ENCODE measurements around the gene MIPOL1.

Gene MIPOL1

GRCh38 chr14:37466003-37466622 is 268.4 kb downstream of the MIPOL1 start:
- Histone ChIP-seq H4K20me1 (ENCODE audit: low read depth, low read length) (no peaks in the 10 kb centered on the region), H3K79me2 (ENCODE audit: insufficient read depth, low read length) (no peaks in the 10 kb centered on the region), H3K27me3 (ENCODE audit: low read length) (no peaks in the 10 kb centered on the region), H3K9ac (ENCODE audit: low read length) (no peak overlapping the region), H3K4me2 (ENCODE audit: low read depth, low read length, poor library complexity, severe bottlenecking) (no peak overlapping the region), H3K27ac (ENCODE audit: low read depth, low read length) (no peak overlapping the region), H3K36me3 (ENCODE audit: low read length) (no peaks in the 10 kb centered on the region), H3F3A (ENCODE audit: insufficient read depth) (no peaks in the 10 kb centered on the region), H2AFZ (ENCODE audit: low read depth, low read length, severe bottlenecking) (no peak overlapping the region), H3K9me2 (replicated peaks; ENCODE audit: insufficient read depth, low read length) (no peaks in the 10 kb centered on the region; the same call in 1 of the 2 replicates), H3K4me3 (ENCODE audit: insufficient read depth, low read length, poor library complexity, severe bottlenecking) (no peak overlapping the region), H3K9me3 (ENCODE audit: insufficient read depth, low read length) (no peaks in the 10 kb centered on the region)
- TF ChIP-seq CTCF (IDR thresholded peaks at IDR 0.05; ENCODE audit: insufficient read depth, low read length, poor library complexity, severe bottlenecking) (no peak), EZH2phosphoT487 (conservative IDR thresholded peaks at IDR 0.05; ENCODE audit: low read length) (no peak)

GRCh38 chr14:37466623-37467088 is 268.9 kb downstream of the MIPOL1 start:
- Histone ChIP-seq H3F3A (ENCODE audit: insufficient read depth) (no peaks in the 10 kb centered on the region), H3K9me3 (ENCODE audit: insufficient read depth, low read length) (no peaks in the 10 kb centered on the region), H3K4me3 (ENCODE audit: insufficient read depth, low read length, poor library complexity, severe bottlenecking) (no peak overlapping the region), H4K20me1 (ENCODE audit: low read depth, low read length) (no peaks in the 10 kb centered on the region), H3K79me2 (ENCODE audit: insufficient read depth, low read length) (no peaks in the 10 kb centered on the region), H3K9ac (ENCODE audit: low read length) (no peak overlapping the region), H3K27ac (ENCODE audit: low read depth, low read length) (no peak overlapping the region), H3K4me2 (ENCODE audit: low read depth, low read length, poor library complexity, severe bottlenecking) (no peak overlapping the region), H3K36me3 (ENCODE audit: low read length) (no peaks in the 10 kb centered on the region), H3K9me2 (replicated peaks; ENCODE audit: insufficient read depth, low read length) (no peaks in the 10 kb centered on the region; the same call in 1 of the 2 replicates), H2AFZ (ENCODE audit: low read depth, low read length, severe bottlenecking) (no peak overlapping the region), H3K27me3 (ENCODE audit: low read length) (no peaks in the 10 kb centered on the region)
- TF ChIP-seq CTCF (IDR thresholded peaks at IDR 0.05; ENCODE audit: insufficient read depth, low read length, poor library complexity, severe bottlenecking): no peak
- TF ChIP-seq EZH2phosphoT487 (conservative IDR thresholded peaks at IDR 0.05; ENCODE audit: low read length): no peak

GRCh38 chr14:37469650-37470049 is 271.9 kb downstream of the MIPOL1 start:
- H3F3A ChIP-seq (ENCODE audit: insufficient read depth): no peaks in the 10 kb centered on the region
- H3K9me2 ChIP-seq (replicated peaks; ENCODE audit: insufficient read depth, low read length): no peaks in the 10 kb centered on the region; the same call in 1 of the 2 replicates
- no peak overlapping the region for H3K4me3 ChIP-seq (ENCODE audit: insufficient read depth, low read length, poor library complexity, severe bottlenecking)
- no peaks in the 10 kb centered on the region for H3K79me2 ChIP-seq (ENCODE audit: insufficient read depth, low read length)
- TF ChIP-seq CTCF (IDR thresholded peaks at IDR 0.05; ENCODE audit: insufficient read depth, low read length, poor library complexity, severe bottlenecking) (no peak), EZH2phosphoT487 (conservative IDR thresholded peaks at IDR 0.05; ENCODE audit: low read length) (no peak)
- no peaks in the 10 kb centered on the region for H3K27me3 ChIP-seq (ENCODE audit: low read length)
- H4K20me1 ChIP-seq (ENCODE audit: low read depth, low read length): no peaks in the 10 kb centered on the region
- no peak overlapping the region for H3K4me2 ChIP-seq (ENCODE audit: low read depth, low read length, poor library complexity, severe bottlenecking)
- H3K9me3 ChIP-seq (ENCODE audit: insufficient read depth, low read length): no peaks in the 10 kb centered on the region
- no peak overlapping the region for H3K27ac ChIP-seq (ENCODE audit: low read depth, low read length)
- no peak overlapping the region for H3K9ac ChIP-seq (ENCODE audit: low read length)
- no peaks in the 10 kb centered on the region for H3K36me3 ChIP-seq (ENCODE audit: low read length)
- no peak overlapping the region for H2AFZ ChIP-seq (ENCODE audit: low read depth, low read length, severe bottlenecking)

Data from SU-DHL-6 (cell line).